HG02943 (cell line): Measurements from ENCODE around the gene ANXA2R.
A peak's percentile ranks its signal among the peaks of the same experiment; 100 is the strongest.
"Not testable (repeated sequence)": the region's sequence is repeated elsewhere in the genome, so short reads cannot be mapped to it uniquely, and the experiment has no call there.

ENCODE experiments used
- ATAC-seq: cut with Tn5 transposase; IDR thresholded peaks from one replicate; pipeline ENCODE4 v1.9.1; 2021; ENCODE audit warnings: mild to moderate bottlenecking, low read depth, moderate library complexity; ENCODE audit not compliant: unreplicated experiment

The ANXA2R gene

GRCh38 chr5:43036856-43037635, 3.1 kb downstream of the ANXA2R start:
- ATAC-seq: no peak

- no peak for ATAC-seq
These were observed 3.7 kb downstream of the ANXA2R start for GRCh38 chr5:43036409-43036808.

- ATAC-seq: no peak
These were observed 5.5 kb downstream of the ANXA2R start for GRCh38 chr5:43034591-43034968.

- no peak for ATAC-seq
These were observed 6.1 kb downstream of the ANXA2R start for GRCh38 chr5:43033841-43034590.

- ATAC-seq: no peak
These were observed 12.9 kb downstream of the ANXA2R start for GRCh38 chr5:43027054-43027785.

- not testable (repeated sequence) for ATAC-seq
These were observed 14.8 kb downstream of the ANXA2R start for GRCh38 chr5:43025184-43025950.

GRCh38 chr5:43024217-43024616, 15.9 kb downstream of the ANXA2R start:
- no peak for ATAC-seq

- no peak for ATAC-seq
These were observed 19.0 kb downstream of the ANXA2R start for GRCh38 chr5:43021151-43021550.

GRCh38 chr5:43020399-43020746, 19.7 kb downstream of the ANXA2R start:
- peak; percentile 2 for ATAC-seq

- ATAC-seq: peak; percentile 74
These were observed 20.3 kb downstream of the ANXA2R start for GRCh38 chr5:43019614-43020398.

GRCh38 chr5:43019291-43019613, 20.9 kb downstream of the ANXA2R start:
- ATAC-seq: no peak

GRCh38 chr5:43017428-43017815, 22.7 kb downstream of the ANXA2R start:
- ATAC-seq: no peak

- no peak for ATAC-seq
These were observed 23.8 kb downstream of the ANXA2R start for GRCh38 chr5:43016217-43016779.

- ATAC-seq: no peak
These were observed 25.6 kb downstream of the ANXA2R start for GRCh38 chr5:43014522-43014921.

- no peak for ATAC-seq
These were observed 29.2 kb downstream of the ANXA2R start for GRCh38 chr5:43010935-43011315.

- peak; percentile 42 for ATAC-seq
These were observed 31.6 kb downstream of the ANXA2R start for GRCh38 chr5:43008363-43009153.

- ATAC-seq: peak; percentile 51
These were observed 32.2 kb downstream of the ANXA2R start for GRCh38 chr5:43007911-43008362.

GRCh38 chr5:43007246-43007910, 32.7 kb downstream of the ANXA2R start:
- peak; percentile 10 for ATAC-seq
